ENCODE results near the gene CCDC144A.
"Not testable (repeated sequence)": the region's sequence is repeated elsewhere in the genome, so short reads cannot be mapped to it uniquely, and the experiment has no call there.

Gene CCDC144A

DNA sequence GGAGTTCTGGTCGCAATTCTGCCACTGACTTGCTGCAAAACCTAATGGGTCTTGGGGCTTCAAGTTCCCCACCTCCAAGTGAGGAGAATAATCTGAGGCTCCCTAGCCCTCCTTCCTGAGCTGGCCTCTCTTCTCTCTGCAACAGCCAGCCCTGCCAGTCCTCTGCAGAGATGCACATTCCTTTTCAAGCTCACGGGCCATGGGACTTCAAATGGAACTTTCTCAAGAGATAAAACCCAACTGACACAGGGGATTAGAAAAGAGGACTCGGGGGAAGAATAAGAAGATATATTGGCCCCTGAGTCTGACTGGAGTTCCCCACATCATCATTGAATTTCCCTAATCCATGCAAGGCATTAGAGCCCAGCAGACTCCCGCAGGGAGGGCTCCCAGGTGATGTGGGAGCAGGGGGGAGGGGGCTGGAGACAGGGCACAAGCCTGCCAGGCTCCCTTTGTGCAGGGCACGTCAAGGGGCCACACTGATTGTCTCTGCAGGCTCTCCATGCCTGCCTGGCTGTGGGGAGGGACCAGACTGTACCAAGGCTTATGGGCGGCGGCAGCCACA is 131.0 kb downstream of the CCDC144A start:
- peak; percentile 55 for DNase-seq

DNA sequence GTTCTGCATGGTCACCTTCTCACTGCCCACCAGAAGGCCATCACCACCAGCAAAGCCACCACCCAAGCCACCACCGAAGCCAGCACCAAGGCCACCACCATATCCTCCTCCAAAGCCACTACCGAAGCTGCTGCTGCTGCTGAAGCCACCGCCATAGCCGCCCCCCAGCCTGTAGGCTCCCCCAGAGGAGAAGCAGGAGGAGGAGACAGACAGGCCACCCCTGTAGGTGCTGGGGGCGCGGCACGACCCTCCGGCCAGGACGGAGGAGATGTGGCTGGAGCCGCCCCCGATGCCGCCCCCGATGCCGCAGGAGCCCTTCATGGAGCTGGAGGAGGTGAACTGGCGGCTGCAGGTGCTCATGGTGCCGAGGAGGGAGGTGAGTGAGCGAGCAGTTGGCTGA is 132.1 kb downstream of the CCDC144A start:
- peak; percentile 29 for DNase-seq

DNA sequence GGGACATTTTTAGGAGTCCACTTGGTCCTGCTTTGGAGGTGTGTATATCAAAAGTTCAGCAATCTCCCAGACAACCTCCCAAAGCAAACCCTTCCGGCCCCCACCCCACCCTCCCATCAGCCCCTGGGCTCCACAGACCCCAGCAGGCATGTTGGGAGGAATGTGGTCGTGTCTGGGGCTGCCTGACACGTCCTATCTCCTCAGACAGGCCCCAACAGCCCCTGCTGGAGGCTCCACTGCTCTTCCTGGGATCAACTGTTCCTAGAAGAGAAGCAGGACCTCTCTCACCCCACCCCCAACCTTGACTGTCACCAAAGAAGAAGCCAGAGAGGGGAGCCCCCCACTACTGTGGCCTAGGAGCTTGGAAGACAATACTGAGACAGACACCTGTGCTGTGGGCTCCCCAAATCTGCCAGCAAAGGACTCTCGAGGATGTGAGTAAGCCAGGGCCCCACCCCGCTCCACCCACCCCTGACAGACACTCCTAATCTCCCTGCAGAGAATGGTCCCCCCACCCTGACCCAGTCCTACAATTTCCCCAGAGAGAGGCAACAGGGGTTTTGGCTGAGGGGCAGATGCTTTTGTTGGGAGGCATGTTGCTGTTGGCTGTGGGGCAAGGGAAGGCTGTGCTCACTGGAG is 133.8 kb downstream of the CCDC144A start:
- DNase-seq = not testable (repeated sequence)

All from islet precursor cell (in vitro differentiated cells).